ENCODE data around the gene HLA-A. TPM values are rescaled to one million over a fixed set of nuclear protein-coding genes. Genes with fewer than 3 reads are reported as not detected.
"Not testable (repeated sequence)": the region's sequence is repeated elsewhere in the genome, so short reads cannot be mapped to it uniquely, and the experiment has no call there.

Gene HLA-A
- total and polyA plus RNA-seq, 2 of the 13 experiments (the other 11 are each of a cell fraction or from before 2014, with no cell fraction given) = 345 to 527 TPM

DNA sequence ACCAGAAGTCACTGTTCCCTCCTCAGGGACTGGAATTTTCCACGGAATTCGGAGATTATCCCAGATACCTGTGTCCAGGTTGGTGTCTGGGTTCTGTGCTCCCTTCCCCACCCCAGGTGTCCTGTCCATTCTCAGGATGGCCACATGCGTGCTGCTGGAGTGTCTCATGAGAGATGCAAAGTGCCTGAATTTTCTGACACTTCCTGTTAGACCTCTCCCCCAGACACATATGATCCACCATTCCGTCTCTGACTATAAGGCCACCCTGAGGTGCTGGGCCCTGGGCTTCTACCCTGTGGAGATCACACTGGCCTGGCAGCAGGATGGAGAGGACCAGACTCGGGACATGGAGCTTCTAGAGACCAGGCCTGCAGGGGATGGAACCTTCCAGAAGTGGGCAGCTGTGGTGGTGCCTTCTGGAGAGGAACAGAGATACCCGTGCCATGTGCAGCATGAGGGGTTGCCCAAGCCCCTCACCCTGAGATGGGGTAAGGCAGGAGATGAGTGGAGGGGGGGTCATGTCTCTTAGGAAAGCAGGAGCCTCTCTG, 14.4 kb upstream of the HLA-A start:
- Histone ChIP-seq H3K9ac (ENCODE audit: insufficient read depth, low read depth, low read length) (peak overlapping the region; percentile 81), H3K4me1 (ENCODE audit: insufficient read depth, low read length) (peaks cover 48% of the 10 kb centered on the region), H3K79me2 (ENCODE audit: insufficient read depth, low read length) (no peaks in the 10 kb centered on the region), H2AFZ (ENCODE audit: low read length) (no peak overlapping the region), H3K4me2 (ENCODE audit: low read depth, low read length) (peak overlapping the region; percentile 85), H3K27me3 (ENCODE audit: control insufficient read depth in 1 of 2, insufficient read depth in 2 of 2, low read length in 2 of 2) (no peaks in the 10 kb centered on the region), H3K4me3 (replicated peaks in 1 of 3; ENCODE audit: insufficient read depth in 1 of 3, low read depth in 2 of 3, low read length in 3 of 3) (peak overlapping the region in 2 of 3 experiments; percentile 48 to 85; a peak in 4 of 6 replicates), H3K36me3 (replicated peaks in 1 of 2; ENCODE audit: control insufficient read depth in 1 of 2, insufficient read depth in 2 of 2, low read length in 2 of 2) (no peaks in the 10 kb centered on the region), H3K9me3 (ENCODE audit: low read length) (no peaks in the 10 kb centered on the region), H3K27ac (ENCODE audit: extremely low read length, insufficient read depth, low read length) (no peak overlapping the region), H4K20me1 (ENCODE audit: insufficient read depth, low read length) (no peaks in the 10 kb centered on the region)
- intact Hi-C loops (cut with micrococcal nuclease; ENCODE audit: unreplicated experiment) (loop anchor here (2.0 kb wide), 1 partner anchor 79 kb away; no protein-coding TSS in a partner anchor), in situ Hi-C loops (cut with HindIII; ENCODE audit: extremely low pct_ligation_motif_present, low pct_unique_long_range_greater_than_20kb) (no loop called here)
- ChIA-PET CTCF (ENCODE audit: low intra/inter-chr PET ratio, low total read pairs) (no interaction called here), POLR2A (interaction anchor here (2.3 kb wide), 1 partner anchor 14 kb away, joined by 7 read pairs; the partner anchor contains the start of gene HLA-A)
- no peak for TF ChIP-seq ZNF616 (CRISPR knock-in tag; IDR thresholded peaks at IDR 0.05; ENCODE audit: low read depth)
- no peak for TF ChIP-seq KAT7 (CRISPR knock-in tag; IDR thresholded peaks at IDR 0.05; ENCODE audit: borderline replicate concordance)
- no peak for ATAC-seq
- 50% methylated on average over 2 of the region's 6 CpGs for WGBS (ENCODE audit: low lambda C conversion rate)
- no TSS peak for BruUV-seq (replicated peaks)
- no peak for FAIRE-seq
- DNase-seq (ENCODE audit: low spot score) = no peak

- H3K4me3 ChIP-seq (replicated peaks in 1 of 3; ENCODE audit: insufficient read depth in 1 of 3, low read depth in 2 of 3, low read length in 3 of 3); H3K27ac ChIP-seq (ENCODE audit: extremely low read length, insufficient read depth, low read length); DNase-seq (ENCODE audit: low spot score); POLR2A ChIA-PET; H4K20me1 ChIP-seq (ENCODE audit: insufficient read depth, low read length); intact Hi-C loops (cut with micrococcal nuclease; ENCODE audit: unreplicated experiment); H3K9me3 ChIP-seq (ENCODE audit: low read length); H3K4me2 ChIP-seq (ENCODE audit: low read depth, low read length); FAIRE-seq; H3K79me2 ChIP-seq (ENCODE audit: insufficient read depth, low read length); H3K27me3 ChIP-seq (ENCODE audit: control insufficient read depth in 1 of 2, insufficient read depth in 2 of 2, low read length in 2 of 2); ATAC-seq; H3K9ac ChIP-seq (ENCODE audit: insufficient read depth, low read depth, low read length); H2AFZ ChIP-seq (ENCODE audit: low read length); CTCF ChIA-PET (ENCODE audit: low intra/inter-chr PET ratio, low total read pairs); H3K36me3 ChIP-seq (replicated peaks in 1 of 2; ENCODE audit: control insufficient read depth in 1 of 2, insufficient read depth in 2 of 2, low read length in 2 of 2); in situ Hi-C loops (cut with HindIII; ENCODE audit: extremely low pct_ligation_motif_present, low pct_unique_long_range_greater_than_20kb); BruUV-seq (replicated peaks): not testable (repeated sequence)
- H3K4me1 ChIP-seq (ENCODE audit: insufficient read depth, low read length) = peaks cover 35% of the 10 kb centered on the region
- WGBS (ENCODE audit: low lambda C conversion rate) = 81% methylated on average over 7 of the region's 7 CpGs
These were observed 12.3 kb upstream of the HLA-A start for GRCh38 chr6:29930047-29930446.

Data from HepG2 (cell line).